Erythroblast (primary cell): ENCODE data around the gene POU2F1.

ENCODE experiments used
- GATA1 ChIP-seq: IDR thresholded peaks from 2 replicates; pipeline ENCODE4 v1.6.1; 2011; ENCODE audit warnings: low read depth, mild to moderate bottlenecking, control low read depth, low read length, moderate library complexity
- POLR2A ChIP-seq: IDR thresholded peaks from 2 replicates; pipeline ENCODE4 v1.6.1; 2011; ENCODE audit warnings: mild to moderate bottlenecking, low read length

DNA sequence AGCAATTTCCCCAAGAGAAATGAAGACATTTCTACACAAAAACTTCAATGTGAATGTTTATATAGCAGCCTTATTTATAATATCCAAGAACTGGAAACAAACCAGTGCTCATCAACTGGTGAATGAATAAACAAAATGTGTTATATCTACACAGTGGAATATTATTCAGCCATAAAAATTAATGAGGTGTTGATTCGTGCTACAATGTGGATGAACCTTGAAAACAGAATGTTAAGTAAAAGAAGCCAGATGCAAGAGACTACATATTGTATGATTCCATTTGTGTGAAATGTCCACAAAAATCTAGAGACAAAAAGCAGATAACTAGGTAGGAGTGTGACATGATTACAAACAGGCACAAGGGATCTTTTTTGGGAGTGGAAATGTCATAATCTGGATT is 187.7 kb downstream of the POU2F1 start:
- TF ChIP-seq POLR2A (no peak), GATA1 (no peak)
